GM18505 (cell line): ENCODE data around the gene PIGQ.

Experiments
- ATAC-seq: cut with Tn5 transposase; IDR thresholded peaks from one replicate; pipeline ENCODE4 v1.9.1; 2021; ENCODE audit not compliant: unreplicated experiment
- POLR2A ChIP-seq: IDR thresholded peaks from 4 replicates; pipeline ENCODE4 v1.6.1; 2011; ENCODE audit warnings: borderline replicate concordance; ENCODE audit not compliant: insufficient read depth, insufficient read length; ENCODE audit errors: extremely low read depth

The PIGQ gene

DNA sequence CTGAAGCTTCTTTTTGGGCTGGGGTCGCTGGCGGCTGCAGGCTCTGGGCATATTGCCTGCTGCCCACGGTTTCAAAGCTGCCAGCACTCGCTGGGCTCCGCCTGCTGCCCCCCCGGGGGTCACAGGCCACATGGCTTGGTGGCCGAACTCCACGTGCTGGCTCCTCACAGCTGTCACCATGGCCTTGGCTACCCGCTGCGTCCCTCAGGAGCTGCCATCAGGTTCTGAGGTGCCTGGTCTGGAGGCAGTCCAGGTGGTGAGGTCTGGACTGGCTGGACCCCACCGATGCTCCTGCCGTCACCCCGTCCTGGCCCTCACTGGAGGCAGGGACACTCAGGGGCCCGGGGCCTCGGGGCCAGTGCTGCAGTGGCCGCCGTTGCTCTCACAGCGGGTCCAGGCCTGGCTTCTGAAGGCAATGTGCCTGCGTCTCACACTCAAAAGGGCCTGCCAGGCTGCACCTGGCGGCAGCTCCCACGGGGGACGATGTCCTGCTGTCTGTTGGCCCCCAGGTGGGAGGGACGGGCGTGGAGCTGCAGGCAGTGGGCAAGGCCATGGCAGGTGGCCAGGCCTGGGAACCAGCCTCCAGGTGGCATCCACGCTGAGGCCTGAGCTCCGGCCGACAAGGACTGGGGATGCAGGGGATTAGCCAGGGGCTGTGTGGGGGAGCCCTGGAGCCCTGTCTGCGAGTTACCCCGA lies 29.0 kb upstream of the PIGQ start:
- TF ChIP-seq POLR2A: no peak
- no peak for ATAC-seq

DNA sequence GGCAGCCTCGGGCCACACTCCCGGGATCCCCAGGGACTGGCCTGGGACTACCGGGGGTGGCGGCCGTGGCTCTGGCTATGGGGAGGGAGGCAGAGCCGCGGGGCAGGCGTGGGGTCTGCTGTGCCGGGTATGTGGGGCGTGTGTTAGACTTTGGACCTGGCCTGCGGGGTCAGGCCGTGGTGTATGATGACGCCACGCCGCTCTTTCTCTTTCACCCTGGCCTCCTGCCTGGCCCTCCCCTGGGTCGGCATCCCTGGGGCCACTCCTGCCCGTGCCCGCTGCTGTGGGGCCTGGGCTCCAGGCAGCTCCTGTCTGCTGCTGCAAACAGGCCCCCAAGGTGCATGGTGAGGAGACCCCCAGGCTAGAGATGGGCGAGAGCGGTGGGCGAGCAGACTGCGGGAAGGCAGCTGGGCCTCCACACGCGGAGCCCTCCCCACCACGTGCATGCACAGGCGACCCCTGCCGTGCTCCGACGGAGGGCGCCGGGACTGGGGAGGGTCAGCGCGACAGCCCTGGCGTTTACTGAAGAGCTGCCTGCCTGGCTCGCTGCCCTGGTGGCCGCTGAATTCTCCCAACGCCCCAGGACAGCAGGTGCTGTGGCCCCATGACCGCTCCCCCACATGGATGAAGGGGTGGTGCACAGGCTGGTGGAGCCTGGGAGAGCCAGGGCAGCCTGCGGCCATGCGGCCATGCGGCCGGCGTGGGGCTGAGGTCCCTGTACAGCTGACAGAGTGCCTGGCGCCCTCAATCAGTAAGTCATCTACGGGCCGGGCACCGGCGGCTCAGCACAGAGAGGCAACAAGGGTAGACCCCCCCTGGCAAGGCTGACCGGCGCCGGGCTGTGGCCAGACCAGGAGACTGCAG lies 26.2 kb upstream of the PIGQ start:
- no peak for TF ChIP-seq POLR2A
- ATAC-seq: no peak

DNA sequence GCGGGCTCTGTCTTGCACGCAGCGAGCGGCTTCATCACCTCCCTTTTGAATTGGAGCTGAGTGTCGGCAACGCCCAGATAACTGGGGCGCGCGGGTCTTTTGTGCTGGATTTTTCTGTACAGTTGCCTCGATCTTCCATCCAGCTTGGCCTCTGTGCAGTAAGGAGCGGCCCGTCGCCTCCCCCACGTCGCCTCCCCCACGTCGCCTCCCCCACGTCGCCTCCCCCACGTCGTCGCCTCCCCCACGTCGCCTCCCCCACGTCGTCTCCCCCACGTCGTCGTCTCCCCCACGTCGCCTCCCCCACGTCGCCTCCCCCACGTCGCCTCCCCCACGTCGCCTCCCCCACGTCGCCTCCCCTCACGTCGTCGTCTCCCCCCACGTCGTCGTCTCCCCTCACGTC lies 25.3 kb upstream of the PIGQ start:
- no peak for TF ChIP-seq POLR2A
- ATAC-seq: no peak

DNA sequence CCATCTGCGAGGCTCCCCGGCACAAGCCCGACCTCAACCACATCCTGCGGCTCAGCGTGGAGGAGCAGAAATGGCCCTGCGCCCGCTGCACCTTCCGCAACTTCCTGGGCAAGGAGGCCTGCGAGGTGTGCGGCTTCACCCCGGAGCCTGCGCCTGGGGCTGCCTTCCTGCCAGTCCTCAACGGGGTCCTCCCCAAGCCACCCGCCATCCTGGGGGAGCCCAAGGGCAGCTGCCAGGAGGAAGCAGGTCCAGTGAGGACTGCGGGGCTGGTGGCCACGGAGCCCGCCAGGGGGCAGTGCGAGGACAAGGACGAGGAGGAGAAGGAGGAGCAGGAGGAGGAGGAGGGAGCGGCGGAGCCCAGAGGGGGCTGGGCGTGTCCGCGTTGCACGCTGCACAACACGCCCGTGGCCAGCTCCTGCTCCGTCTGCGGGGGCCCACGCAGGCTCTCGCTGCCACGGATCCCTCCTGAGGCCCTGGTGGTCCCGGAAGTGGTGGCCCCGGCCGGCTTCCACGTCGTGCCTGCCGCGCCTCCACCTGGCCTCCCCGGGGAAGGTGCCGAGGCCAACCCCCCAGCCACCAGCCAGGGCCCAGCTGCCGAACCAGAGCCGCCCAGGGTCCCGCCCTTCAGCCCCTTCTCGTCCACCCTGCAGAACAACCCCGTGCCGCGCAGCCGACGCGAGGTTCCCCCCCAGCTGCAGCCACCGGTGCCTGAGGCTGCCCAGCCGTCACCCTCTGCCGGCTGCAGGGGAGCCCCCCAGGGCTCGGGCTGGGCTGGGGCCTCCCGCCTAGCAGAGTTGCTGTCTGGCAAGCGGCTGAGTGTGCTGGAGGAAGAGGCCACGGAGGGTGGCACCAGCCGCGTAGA lies 22.6 kb upstream of the PIGQ start:
- ATAC-seq: no peak
- TF ChIP-seq POLR2A: no peak

DNA sequence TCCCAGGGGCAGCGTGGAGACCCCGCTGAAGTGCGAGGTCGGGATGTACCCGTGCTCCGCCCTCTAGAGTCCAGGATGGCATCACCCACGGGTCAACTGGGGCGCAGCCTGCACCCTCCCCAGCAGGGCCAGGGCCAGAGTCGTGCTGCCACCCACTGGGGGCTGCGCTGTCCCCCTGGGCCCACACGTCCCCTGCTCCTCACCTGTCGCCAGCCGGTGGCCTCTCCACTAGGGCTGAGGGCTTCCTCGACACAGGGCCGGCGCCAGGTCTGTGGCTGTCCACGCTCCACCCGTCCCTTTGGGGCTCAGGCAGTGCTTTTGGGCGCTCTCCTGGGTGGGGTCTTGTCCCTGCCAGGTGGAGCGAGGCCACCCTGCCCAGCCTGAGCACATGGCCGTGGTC lies 21.2 kb upstream of the PIGQ start:
- ATAC-seq: no peak

DNA sequence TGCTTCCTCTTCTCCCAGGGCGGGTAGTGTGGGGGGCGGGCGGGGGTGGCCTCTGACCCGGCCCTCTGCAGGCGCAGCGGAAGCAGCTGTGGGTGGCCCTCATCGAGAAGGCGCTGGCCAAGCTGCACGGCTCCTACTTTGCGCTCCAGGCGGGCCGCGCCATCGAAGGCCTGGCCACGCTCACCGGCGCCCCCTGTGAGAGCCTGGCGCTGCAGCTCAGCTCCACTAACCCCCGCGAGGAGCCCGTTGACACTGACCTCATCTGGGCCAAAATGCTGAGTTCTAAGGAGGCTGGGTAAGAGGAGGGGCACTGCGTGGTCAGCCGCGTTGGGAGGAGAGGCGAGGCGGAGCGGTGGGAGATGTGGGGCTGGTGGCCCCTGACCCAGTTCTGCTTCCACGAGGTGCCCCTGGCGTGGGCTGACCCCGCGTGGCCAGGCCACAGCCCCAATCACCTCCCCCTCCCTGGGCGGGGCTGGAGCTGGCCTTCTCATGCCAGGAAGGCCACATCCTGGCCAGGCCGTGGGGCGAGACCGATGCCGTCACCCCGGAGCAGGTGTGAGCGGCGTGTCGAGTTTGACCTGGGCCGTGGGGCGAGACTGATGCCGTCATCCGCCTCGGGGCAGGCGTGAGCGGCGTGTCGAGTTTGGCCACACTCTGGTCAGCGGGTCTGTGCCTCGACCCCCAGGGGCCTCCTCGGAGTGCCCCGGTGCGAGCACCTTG lies 20.1 kb upstream of the PIGQ start:
- no peak for TF ChIP-seq POLR2A
- no peak for ATAC-seq

More for the DNA sequence above, 21.2 kb upstream of the PIGQ start:
- TF ChIP-seq POLR2A: no peak

DNA sequence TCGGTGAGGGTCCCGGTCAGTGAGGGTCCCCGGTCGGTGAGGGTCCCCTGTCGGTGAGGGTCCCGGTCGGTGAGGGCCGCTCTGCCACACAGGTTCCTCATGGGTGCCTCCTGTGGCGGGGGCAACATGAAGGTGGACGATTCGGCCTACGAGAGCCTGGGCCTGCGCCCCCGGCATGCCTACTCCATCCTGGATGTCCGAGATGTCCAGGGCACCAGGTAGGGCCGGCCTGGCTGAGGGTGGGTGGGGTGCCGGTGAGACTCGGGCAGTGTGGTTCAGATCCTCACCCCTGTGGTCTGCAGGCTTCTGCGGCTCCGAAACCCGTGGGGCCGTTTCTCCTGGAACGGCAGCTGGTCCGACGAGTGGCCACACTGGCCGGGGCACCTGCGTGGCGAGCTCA lies 18.6 kb upstream of the PIGQ start:
- TF ChIP-seq POLR2A: no peak
- ATAC-seq: no peak

DNA sequence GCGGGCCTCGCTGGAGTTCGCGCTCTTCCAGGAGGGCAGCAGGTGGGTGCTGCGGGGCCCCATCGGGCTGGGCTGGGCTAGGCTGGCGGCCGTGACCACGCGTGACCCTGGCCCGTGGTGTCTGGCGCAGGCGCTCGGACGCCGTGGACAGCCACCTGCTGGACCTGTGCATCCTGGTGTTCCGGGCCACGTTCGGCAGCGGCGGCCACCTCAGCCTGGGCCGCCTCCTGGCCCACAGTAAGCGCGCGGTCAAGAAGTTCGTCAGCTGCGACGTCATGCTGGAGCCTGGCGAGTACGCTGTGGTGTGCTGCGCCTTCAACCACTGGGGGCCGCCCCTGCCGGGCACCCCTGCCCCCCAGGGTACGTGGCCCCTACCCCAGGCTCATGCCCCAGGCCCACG lies 17.6 kb upstream of the PIGQ start:
- ATAC-seq: no peak
- no peak for TF ChIP-seq POLR2A

DNA sequence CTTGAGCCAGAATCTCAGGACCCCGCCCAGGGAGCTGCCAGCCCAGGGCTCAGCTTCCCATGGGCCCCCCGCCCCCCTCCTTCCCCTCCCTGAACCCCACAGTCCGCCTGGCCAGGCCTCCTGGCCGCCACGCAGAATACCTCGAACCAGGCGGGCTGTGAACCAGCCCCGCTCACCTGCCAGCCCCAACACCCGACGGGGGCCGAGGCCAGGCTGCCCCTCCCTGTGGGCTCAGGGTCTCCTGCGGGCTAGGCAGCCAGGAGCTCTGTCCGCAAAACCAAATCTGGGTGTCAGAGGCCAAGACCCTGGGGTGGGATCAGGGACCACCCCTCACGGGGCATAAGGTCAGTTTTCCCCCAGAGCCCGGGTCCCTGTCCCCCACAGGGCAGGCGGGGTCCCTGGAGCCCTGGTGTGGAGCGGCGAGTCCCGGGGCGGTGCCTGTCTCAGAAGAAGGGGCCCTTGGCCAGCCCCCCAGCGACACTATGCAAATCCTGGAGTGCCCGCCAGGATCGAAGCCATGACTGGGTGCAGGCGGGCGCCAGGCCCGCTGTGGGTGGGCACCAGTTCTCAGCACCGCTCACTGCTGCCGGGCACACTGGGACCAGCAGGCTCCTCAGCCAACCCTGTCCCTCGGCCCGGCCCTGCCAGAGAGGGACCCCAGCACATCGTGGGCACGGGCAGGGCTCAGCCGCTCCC lies 16.0 kb upstream of the PIGQ start:
- no peak for TF ChIP-seq POLR2A
- ATAC-seq: no peak

DNA sequence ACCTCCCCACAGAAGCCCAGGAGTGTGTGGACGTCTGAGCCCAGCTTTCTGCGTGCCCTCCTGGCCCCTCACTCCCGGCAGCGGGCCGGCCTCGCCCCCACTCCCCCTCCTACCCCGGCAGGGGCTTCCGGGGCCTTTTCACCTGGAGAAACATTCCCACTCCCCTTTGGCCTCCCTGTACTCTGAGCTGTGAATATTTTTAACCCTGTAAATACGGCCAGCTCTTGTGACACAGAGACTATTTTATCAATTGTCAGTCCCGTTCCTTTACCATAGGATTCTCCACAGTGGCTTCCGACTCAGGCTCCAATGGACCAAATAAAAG lies 15.5 kb upstream of the PIGQ start:
- ATAC-seq: no peak
- no peak for TF ChIP-seq POLR2A

DNA sequence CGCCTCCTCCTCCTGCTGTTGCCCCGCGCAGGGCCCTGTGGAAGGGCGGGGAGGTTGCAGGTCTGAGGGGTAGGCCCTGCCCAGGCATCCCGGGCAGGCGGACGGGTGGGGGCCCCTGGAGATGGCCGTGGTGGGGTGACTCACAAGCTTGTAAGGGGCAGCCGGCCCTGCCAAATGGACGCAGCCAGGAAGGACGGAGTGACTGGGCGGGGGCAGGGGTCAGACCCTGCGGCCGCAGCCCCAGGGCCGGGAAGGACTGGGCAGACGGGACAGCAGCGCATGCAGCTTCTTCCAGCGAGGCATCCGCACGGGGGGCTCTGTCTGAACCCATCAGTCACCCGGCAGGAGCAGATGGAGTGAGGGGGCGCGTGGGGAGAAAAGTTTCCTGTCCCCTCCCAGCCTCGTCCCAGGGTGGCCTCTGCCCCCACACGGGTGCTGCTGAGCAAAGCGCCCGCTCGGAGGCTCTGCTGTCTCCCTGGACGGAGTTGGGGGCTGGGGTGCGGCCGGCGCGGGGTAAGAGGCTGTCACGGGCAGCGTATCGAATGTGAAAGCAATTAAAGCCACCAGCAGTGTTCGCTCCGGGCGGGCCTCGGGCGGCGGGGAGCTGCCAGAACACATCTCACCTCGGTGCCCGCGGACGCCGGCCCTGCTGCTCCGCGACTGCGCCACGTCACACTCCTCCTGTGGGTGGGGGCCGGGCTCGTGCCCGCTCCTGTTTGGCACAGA lies 15.0 kb upstream of the PIGQ start:
- ATAC-seq: no peak
- TF ChIP-seq POLR2A: no peak
